MV-4-11 (cell line): ENCODE data around the gene PAX5.

Experiments used
- DNase-seq: peaks from one replicate; lab custom pipeline; 2025; lab: John Stamatoyannopoulos, UW

The PAX5 gene

GRCh38 chr9:36902080-36902716 is 131.9 kb downstream of the PAX5 start:
- no peak for DNase-seq

GRCh38 chr9:36901528-36901927 is 132.5 kb downstream of the PAX5 start:
- no peak for DNase-seq

GRCh38 chr9:36900856-36901220 is 133.2 kb downstream of the PAX5 start:
- no peak for DNase-seq

GRCh38 chr9:36900136-36900855 is 133.8 kb downstream of the PAX5 start:
- DNase-seq, result no peak

GRCh38 chr9:36899406-36899805 is 134.7 kb downstream of the PAX5 start:
- DNase-seq, result no peak

- no peak for DNase-seq
These were observed 135.5 kb downstream of the PAX5 start for GRCh38 chr9:36898431-36899020.

- no peak for DNase-seq
These were observed 136.6 kb downstream of the PAX5 start for GRCh38 chr9:36897478-36897877.

- DNase-seq, result no peak
These were observed 137.0 kb downstream of the PAX5 start for GRCh38 chr9:36897019-36897418.

- no peak for DNase-seq
These were observed 137.8 kb downstream of the PAX5 start for GRCh38 chr9:36896296-36896695.

GRCh38 chr9:36895744-36896260 is 138.3 kb downstream of the PAX5 start:
- no peak for DNase-seq

- DNase-seq, result no peak
These were observed 139.3 kb downstream of the PAX5 start for GRCh38 chr9:36894695-36895310.

- DNase-seq, result no peak
These were observed 140.2 kb downstream of the PAX5 start for GRCh38 chr9:36893911-36894310.

- DNase-seq, result no peak
These were observed 140.9 kb downstream of the PAX5 start for GRCh38 chr9:36893184-36893583.

- no peak for DNase-seq
These were observed 141.8 kb downstream of the PAX5 start for GRCh38 chr9:36892279-36892678.

GRCh38 chr9:36891341-36891811 is 142.7 kb downstream of the PAX5 start:
- no peak for DNase-seq

- no peak for DNase-seq
These were observed 144.2 kb downstream of the PAX5 start for GRCh38 chr9:36889844-36890243.

GRCh38 chr9:36888551-36888950 is 145.5 kb downstream of the PAX5 start:
- DNase-seq, result no peak

GRCh38 chr9:36884721-36885120 is 149.3 kb downstream of the PAX5 start:
- DNase-seq, result no peak

GRCh38 chr9:36882594-36882993 is 151.5 kb downstream of the PAX5 start:
- DNase-seq, result no peak

- DNase-seq, result no peak
These were observed 152.2 kb downstream of the PAX5 start for GRCh38 chr9:36881743-36882441.

- no peak for DNase-seq
These were observed 152.8 kb downstream of the PAX5 start for GRCh38 chr9:36881316-36881715.

- no peak for DNase-seq
These were observed 154.0 kb downstream of the PAX5 start for GRCh38 chr9:36880075-36880474.
